ENCODE data around the gene ANKRD42.

The ANKRD42 gene

DNA sequence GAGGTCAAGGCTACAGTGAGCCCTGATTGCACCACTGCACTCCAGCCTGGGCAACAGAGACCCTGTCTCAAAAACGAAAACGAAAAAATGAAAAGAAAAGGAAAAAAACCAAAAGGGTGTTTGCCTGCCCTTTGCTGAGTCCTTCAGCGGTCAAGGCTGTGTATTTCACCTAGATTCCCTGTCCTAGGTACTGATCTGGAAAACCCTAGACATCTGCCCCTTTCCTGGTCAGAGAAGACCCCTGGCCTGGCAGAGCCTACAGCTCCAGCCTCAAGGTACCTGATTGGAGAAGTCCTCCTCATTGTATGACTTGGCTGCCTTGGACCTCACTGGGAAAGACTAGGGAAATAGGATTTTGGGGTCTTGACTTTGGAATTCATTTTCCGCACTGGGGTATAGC is 100.7 kb downstream of the ANKRD42 start:
- no peak for DNase-seq
